Breast epithelium (tissue), 4 donors: ENCODE measurements around the gene TMEM163. TPM values are rescaled to one million over a fixed set of nuclear protein-coding genes. Genes with fewer than 3 reads are reported as not detected.
"Not testable (repeated sequence)": the region's sequence is repeated elsewhere in the genome, so short reads cannot be mapped to it uniquely, and the experiment has no call there.

Experiments used
- DNase-seq, 2 donors: peaks; one replicate each; pipeline ENCODE4 v3.0.0-alpha.2; 2019; ENCODE audit warnings: low spot score in 2 of 2
- H3K27ac ChIP-seq, 2 donors: fragments of 200-600 bp; sonication (generic) in 1 of 2; one replicate each; pipeline ENCODE4 v1.5.1; 2016 to 2019; ENCODE audit warnings: mild to moderate bottlenecking in 1 of 2
- H3K27me3 ChIP-seq, 2 donors: fragments of 200-600 bp; sonication (generic) in 1 of 2; one replicate each; pipeline versions ENCODE4 v1.5.1 to v1.6.0; 2017 to 2019; ENCODE audit warnings: control low read depth in 1 of 2, mild to moderate bottlenecking in 1 of 2
- H3K36me3 ChIP-seq: fragments of 200-600 bp; one replicate; pipeline ENCODE4 v1.5.1; 2019
- H3K4me1 ChIP-seq, 2 donors: fragments of 200-600 bp; sonication (generic); one replicate each; pipeline ENCODE4 v1.5.1; 2016 to 2019; ENCODE audit warnings: control low read depth in 1 of 2
- H3K4me3 ChIP-seq, 3 donors: fragments of 200-600 bp; sonication (generic); 1 replicate in 2 of 3; 2 replicates in 1 of 3; pipeline ENCODE4 v1.5.1; 2016 to 2019; ENCODE audit warnings: mild to moderate bottlenecking in 3 of 3, moderate library complexity in 2 of 3
- H3K9me3 ChIP-seq, 2 donors: fragments of 200-600 bp; sonication (generic) in 1 of 2; one replicate each; pipeline ENCODE4 v1.5.1; 2016 to 2019; ENCODE audit warnings: control low read depth in 1 of 2
- CTCF ChIP-seq, 3 donors: fragments of 450-650 bp; IDR thresholded peaks; one replicate each; pipeline ENCODE4 v1.5.1; 2016 to 2017; ENCODE audit warnings: antibody characterized with exemption in 3 of 3, mild to moderate bottlenecking in 3 of 3, moderate library complexity in 3 of 3
- POLR2A ChIP-seq: fragments of 450-650 bp; IDR thresholded peaks from one replicate; pipeline ENCODE4 v1.6.1; 2016; ENCODE audit warnings: antibody characterized with exemption, mild to moderate bottlenecking, moderate library complexity
- POLR2AphosphoS5 ChIP-seq, 3 donors: sonication (generic); formaldehyde crosslinking; IDR thresholded peaks; one replicate each; pipeline ENCODE4 v1.6.1; 2017; ENCODE audit warnings: antibody characterized with exemption in 3 of 3
- intact Hi-C: fragments of 100-400 bp; cut with DNase I; formaldehyde crosslinking; loops from one replicate; pipeline ENCODE4 v1.15.1; 2023; ENCODE audit warnings: low total_unique reads
- total RNA-seq, 3 donors: library from RNA; depleted of rRNA; stranded (reverse); fragments of >200 nt; gene quantifications; one replicate each; pipeline ENCODE4 v1.1.0, GENCODE V29; 2016

TMEM163 gene
- total RNA-seq, 3 donors from 2014 or later: 0.32 to 1.5 (median 0.66) TPM

GRCh38 chr2:134728163-134728562 lies 9.4 kb upstream of the TMEM163 start:
- H3K4me3 ChIP-seq: no peak overlapping the region
- intact Hi-C loops: no loop called here
- no peaks in the 10 kb centered on the region for H3K27me3 ChIP-seq
- no peak for DNase-seq
- no peak overlapping the region for H3K27ac ChIP-seq
- no peaks in the 10 kb centered on the region for H3K36me3 ChIP-seq
- TF ChIP-seq CTCF (IDR thresholded peaks at IDR 0.05): no peak
- TF ChIP-seq POLR2AphosphoS5 (IDR thresholded peaks at IDR 0.05): no peak
- TF ChIP-seq POLR2A: no peak
- H3K9me3 ChIP-seq: no peaks in the 10 kb centered on the region
- H3K4me1 ChIP-seq: no peaks in the 10 kb centered on the region

- H3K27me3 ChIP-seq: no peaks in the 10 kb centered on the region
- TF ChIP-seq POLR2AphosphoS5 (IDR thresholded peaks at IDR 0.05) (no peak), POLR2A (no peak), CTCF (IDR thresholded peaks at IDR 0.05) (no peak)
- no peaks in the 10 kb centered on the region for H3K9me3 ChIP-seq
- H3K4me3 ChIP-seq: no peak overlapping the region
- no peak for DNase-seq
- intact Hi-C loops: no loop called here
- no peaks in the 10 kb centered on the region for H3K36me3 ChIP-seq
- H3K4me1 ChIP-seq: no peaks in the 10 kb centered on the region
- H3K27ac ChIP-seq: no peak overlapping the region
Measured at GRCh38 chr2:134727385-134727784, 8.6 kb upstream of the TMEM163 start.

GRCh38 chr2:134726645-134727044 lies 7.8 kb upstream of the TMEM163 start:
- H3K9me3 ChIP-seq: no peaks in the 10 kb centered on the region
- TF ChIP-seq POLR2AphosphoS5 (IDR thresholded peaks at IDR 0.05) (no peak), CTCF (IDR thresholded peaks at IDR 0.05) (no peak), POLR2A (no peak)
- H3K4me1 ChIP-seq: no peaks in the 10 kb centered on the region
- no peaks in the 10 kb centered on the region for H3K27me3 ChIP-seq
- intact Hi-C loops: no loop called here
- H3K4me3 ChIP-seq: no peak overlapping the region
- DNase-seq: no peak
- no peaks in the 10 kb centered on the region for H3K36me3 ChIP-seq
- no peak overlapping the region for H3K27ac ChIP-seq

- no peak for DNase-seq
- intact Hi-C loops: no loop called here
- Histone ChIP-seq H3K27me3 (no peaks in the 10 kb centered on the region), H3K9me3 (no peaks in the 10 kb centered on the region), H3K36me3 (no peaks in the 10 kb centered on the region), H3K27ac (no peak overlapping the region), H3K4me1 (no peaks in the 10 kb centered on the region), H3K4me3 (no peak overlapping the region)
- TF ChIP-seq POLR2A (no peak), POLR2AphosphoS5 (IDR thresholded peaks at IDR 0.05) (no peak), CTCF (IDR thresholded peaks at IDR 0.05) (no peak)
Measured at GRCh38 chr2:134725876-134726275, 7.1 kb upstream of the TMEM163 start.

- no peak for DNase-seq
- H3K27ac ChIP-seq: no peak overlapping the region
- no peaks in the 10 kb centered on the region for H3K4me1 ChIP-seq
- intact Hi-C loops: no loop called here
- H3K36me3 ChIP-seq: no peaks in the 10 kb centered on the region
- peaks cover 0 to 8% of the 10 kb centered on the region in 2 donors for H3K27me3 ChIP-seq
- no peaks in the 10 kb centered on the region for H3K9me3 ChIP-seq
- TF ChIP-seq POLR2AphosphoS5 (IDR thresholded peaks at IDR 0.05): no peak
- TF ChIP-seq POLR2A: no peak
- TF ChIP-seq CTCF (IDR thresholded peaks at IDR 0.05): no peak
- H3K4me3 ChIP-seq: no peak overlapping the region
Measured at GRCh38 chr2:134724341-134724740, 5.5 kb upstream of the TMEM163 start.

GRCh38 chr2:134723742-134724141 lies 4.9 kb upstream of the TMEM163 start:
- DNase-seq, H3K36me3 ChIP-seq, H3K4me3 ChIP-seq, H3K9me3 ChIP-seq, intact Hi-C loops, H3K27ac ChIP-seq, H3K4me1 ChIP-seq: not testable (repeated sequence)
- H3K27me3 ChIP-seq: peaks cover 0 to 12% of the 10 kb centered on the region in 2 donors
